PFSK-1 (cell line): ENCODE data around the gene NEGR1.

Experiments
- FOXP2 ChIP-seq: optimal IDR thresholded peaks from 2 replicates; pipeline ENCODE3; 2011; ENCODE audit warnings: borderline replicate concordance, control low read depth, inconsistent platforms; ENCODE audit not compliant: insufficient read depth; ENCODE audit errors: extremely low read length, extremely low read depth
- POLR2AphosphoS5 ChIP-seq: IDR thresholded peaks from 2 replicates; pipeline ENCODE4 v1.6.1; 2012; ENCODE audit warnings: low read depth, mild to moderate bottlenecking, control low read depth, low read length, moderate library complexity
- SIN3A ChIP-seq: IDR thresholded peaks from 2 replicates; pipeline ENCODE4 v1.6.1; 2012; ENCODE audit warnings: mild to moderate bottlenecking, low read length, moderate library complexity, borderline replicate concordance; ENCODE audit not compliant: insufficient read depth
- TAF1 ChIP-seq: IDR thresholded peaks from 2 replicates; pipeline ENCODE4 v1.6.1; 2012; ENCODE audit warnings: low read length, control low read depth, borderline replicate concordance; ENCODE audit not compliant: insufficient read depth
- TF ChIP-seq, protein P1 (sequence below), 2 experiments: IDR thresholded peaks; 2 replicates each; pipeline versions ENCODE4 v1.6.1 to v1.8.0; 2011 to 2012; ENCODE audit warnings: low read depth in 2 of 2, low read length in 2 of 2, control low read depth in 1 of 2, inconsistent platforms in 1 of 2, mild to moderate bottlenecking in 1 of 2, moderate library complexity in 1 of 2; ENCODE audit not compliant: insufficient read depth in 1 of 2

The NEGR1 gene

DNA sequence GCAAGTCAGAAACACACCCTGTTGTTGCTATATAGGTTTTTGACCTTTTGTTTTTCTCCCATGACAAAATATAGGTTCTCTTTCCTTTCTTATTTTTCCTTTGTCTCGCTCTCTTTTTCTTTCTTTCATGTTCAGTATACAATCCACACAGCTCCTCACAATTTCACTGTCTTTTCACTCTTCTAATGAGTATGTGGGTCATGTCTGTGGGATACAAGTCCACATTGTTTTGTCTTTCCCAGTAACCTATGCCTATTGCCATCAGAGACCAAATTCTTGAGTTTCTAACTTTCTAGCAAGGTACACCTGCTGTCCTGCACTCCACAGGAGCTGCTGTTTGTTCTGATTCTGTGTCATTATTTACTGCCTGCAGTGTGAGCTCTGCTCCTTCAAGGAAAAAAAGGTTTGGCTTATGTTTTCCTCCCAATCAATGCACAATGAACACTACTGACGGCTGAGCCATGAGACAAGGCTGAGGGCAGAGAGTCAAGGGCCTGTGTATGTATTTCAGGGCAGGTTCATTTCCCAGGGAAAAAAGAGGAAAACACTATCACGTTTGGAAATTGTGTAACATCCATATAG is 453.8 kb downstream of the NEGR1 start:
- no peak for TF ChIP-seq POLR2AphosphoS5

DNA sequence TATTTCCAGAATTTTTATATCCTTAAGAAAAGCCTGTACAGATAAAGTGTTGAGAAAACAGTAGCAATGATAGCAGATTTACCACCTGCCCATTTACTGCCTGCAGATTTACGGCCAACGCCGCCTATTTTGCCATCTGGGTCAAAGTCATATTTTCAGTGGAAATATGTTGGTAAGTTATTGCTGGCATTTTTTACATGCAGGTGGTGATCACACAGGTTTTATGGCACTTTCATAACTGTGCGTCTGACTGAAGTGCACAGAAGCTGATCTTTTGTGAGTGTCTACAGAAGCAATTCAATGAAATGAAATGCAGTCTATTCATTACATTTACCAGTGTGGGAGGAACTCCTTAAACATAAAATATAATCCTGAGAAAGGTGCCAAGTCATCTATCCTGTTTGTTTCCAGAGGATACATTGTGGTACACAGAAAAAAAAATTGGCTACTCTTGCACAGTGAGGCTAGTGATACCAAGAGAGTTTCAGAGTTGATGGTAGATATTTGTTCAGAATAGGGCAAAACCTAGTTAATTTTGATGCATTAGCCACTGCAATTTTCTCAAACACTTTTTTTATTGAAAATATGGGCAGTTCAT is 458.5 kb downstream of the NEGR1 start:
- TF ChIP-seq, protein P1, sequence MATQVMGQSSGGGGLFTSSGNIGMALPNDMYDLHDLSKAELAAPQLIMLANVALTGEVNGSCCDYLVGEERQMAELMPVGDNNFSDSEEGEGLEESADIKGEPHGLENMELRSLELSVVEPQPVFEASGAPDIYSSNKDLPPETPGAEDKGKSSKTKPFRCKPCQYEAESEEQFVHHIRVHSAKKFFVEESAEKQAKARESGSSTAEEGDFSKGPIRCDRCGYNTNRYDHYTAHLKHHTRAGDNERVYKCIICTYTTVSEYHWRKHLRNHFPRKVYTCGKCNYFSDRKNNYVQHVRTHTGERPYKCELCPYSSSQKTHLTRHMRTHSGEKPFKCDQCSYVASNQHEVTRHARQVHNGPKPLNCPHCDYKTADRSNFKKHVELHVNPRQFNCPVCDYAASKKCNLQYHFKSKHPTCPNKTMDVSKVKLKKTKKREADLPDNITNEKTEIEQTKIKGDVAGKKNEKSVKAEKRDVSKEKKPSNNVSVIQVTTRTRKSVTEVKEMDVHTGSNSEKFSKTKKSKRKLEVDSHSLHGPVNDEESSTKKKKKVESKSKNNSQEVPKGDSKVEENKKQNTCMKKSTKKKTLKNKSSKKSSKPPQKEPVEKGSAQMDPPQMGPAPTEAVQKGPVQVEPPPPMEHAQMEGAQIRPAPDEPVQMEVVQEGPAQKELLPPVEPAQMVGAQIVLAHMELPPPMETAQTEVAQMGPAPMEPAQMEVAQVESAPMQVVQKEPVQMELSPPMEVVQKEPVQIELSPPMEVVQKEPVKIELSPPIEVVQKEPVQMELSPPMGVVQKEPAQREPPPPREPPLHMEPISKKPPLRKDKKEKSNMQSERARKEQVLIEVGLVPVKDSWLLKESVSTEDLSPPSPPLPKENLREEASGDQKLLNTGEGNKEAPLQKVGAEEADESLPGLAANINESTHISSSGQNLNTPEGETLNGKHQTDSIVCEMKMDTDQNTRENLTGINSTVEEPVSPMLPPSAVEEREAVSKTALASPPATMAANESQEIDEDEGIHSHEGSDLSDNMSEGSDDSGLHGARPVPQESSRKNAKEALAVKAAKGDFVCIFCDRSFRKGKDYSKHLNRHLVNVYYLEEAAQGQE (IDR thresholded peaks at IDR 0.05; ENCODE audit: insufficient read depth in 1 of 2, low read depth in 2 of 2, low read length in 2 of 2), result no peak
- TF ChIP-seq TAF1 (no peak), FOXP2 (no peak), SIN3A (no peak), POLR2AphosphoS5 (no peak)

DNA sequence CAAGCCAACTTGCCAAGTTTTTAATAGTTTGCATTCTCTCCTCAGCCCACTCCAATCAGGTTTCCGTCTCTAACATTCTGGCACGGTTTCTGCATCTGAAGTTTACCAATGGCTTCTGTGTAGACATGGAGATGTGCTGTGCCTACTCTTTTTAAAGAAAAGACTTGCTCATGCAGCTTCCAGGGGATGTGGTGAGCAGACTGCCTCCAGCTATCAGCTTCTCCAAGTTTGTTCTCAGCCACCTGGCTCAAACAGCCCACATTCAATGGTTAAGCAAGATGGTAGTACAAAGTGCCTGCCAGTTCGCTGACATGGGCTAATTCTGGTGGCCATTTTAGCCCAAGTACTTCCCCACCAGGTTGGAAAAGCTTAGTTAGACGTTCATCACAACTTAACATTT is 465.3 kb downstream of the NEGR1 start:
- TF ChIP-seq, protein P1 (IDR thresholded peaks at IDR 0.05; ENCODE audit: insufficient read depth in 1 of 2, low read depth in 2 of 2, low read length in 2 of 2), result no peak
- TF ChIP-seq FOXP2 (no peak), SIN3A (no peak), TAF1 (no peak)

DNA sequence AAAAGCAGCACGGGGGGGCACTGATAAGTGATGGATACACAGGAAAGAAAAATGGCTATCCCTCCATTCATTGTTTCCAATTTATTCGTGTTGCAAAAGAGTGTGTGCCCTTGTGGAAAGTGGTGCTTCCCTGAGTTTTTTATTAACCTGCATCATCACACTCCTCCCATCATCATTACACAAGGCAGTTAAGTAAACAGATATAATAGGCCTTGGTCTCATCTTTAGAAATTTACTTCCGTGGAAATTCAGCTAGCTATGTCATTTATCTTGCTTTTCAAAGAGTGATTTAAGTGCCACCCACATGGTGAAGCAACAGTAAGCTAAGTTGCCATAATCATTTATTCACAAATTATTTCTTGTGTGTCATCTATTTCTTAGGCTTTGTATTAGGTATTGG is 473.3 kb downstream of the NEGR1 start:
- TF ChIP-seq FOXP2 (no peak), SIN3A (no peak), POLR2AphosphoS5 (no peak), TAF1 (no peak)
- TF ChIP-seq, protein P1 (IDR thresholded peaks at IDR 0.05; ENCODE audit: insufficient read depth in 1 of 2, low read depth in 2 of 2, low read length in 2 of 2), result no peak

DNA sequence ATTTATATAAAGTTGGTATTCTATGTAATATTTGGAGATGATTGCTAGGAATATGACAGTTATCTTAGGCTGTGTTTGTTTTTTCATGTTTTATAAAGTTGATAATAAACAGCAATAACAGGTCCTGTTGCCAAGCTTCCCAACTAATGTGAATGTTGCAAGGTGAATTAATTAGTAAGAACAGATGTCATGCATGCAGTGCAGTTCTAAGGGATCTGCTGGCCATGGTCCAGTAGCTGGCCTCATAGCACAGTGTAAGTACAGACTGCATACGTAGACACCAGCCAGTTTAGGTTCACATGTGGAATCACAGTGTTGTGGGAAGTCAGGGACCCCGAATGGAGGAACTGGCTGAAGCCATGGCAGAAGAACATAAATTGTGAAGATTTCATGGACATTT is 478.2 kb downstream of the NEGR1 start:
- TF ChIP-seq FOXP2 (no peak), POLR2AphosphoS5 (no peak), SIN3A (no peak), TAF1 (no peak)
- TF ChIP-seq, protein P1 (IDR thresholded peaks at IDR 0.05; ENCODE audit: insufficient read depth in 1 of 2, low read depth in 2 of 2, low read length in 2 of 2), result no peak
